PFSK-1 (cell line): ENCODE data around the gene SHH.

Experiments used
- FOXP2 ChIP-seq: optimal IDR thresholded peaks from 2 replicates; pipeline ENCODE3; 2011; ENCODE audit warnings: borderline replicate concordance, control low read depth, inconsistent platforms; ENCODE audit not compliant: insufficient read depth; ENCODE audit errors: extremely low read length, extremely low read depth
- POLR2AphosphoS5 ChIP-seq: IDR thresholded peaks from 2 replicates; pipeline ENCODE4 v1.6.1; 2012; ENCODE audit warnings: low read depth, mild to moderate bottlenecking, control low read depth, low read length, moderate library complexity
- SIN3A ChIP-seq: IDR thresholded peaks from 2 replicates; pipeline ENCODE4 v1.6.1; 2012; ENCODE audit warnings: mild to moderate bottlenecking, low read length, moderate library complexity, borderline replicate concordance; ENCODE audit not compliant: insufficient read depth
- TAF1 ChIP-seq: IDR thresholded peaks from 2 replicates; pipeline ENCODE4 v1.6.1; 2012; ENCODE audit warnings: low read length, control low read depth, borderline replicate concordance; ENCODE audit not compliant: insufficient read depth
- TF ChIP-seq, protein P1 (sequence below), 2 experiments: IDR thresholded peaks; 2 replicates each; pipeline versions ENCODE4 v1.6.1 to v1.8.0; 2011 to 2012; ENCODE audit warnings: low read depth in 2 of 2, low read length in 2 of 2, control low read depth in 1 of 2, inconsistent platforms in 1 of 2, mild to moderate bottlenecking in 1 of 2, moderate library complexity in 1 of 2; ENCODE audit not compliant: insufficient read depth in 1 of 2

GRCh38 chr7:155761162-155761561 is 51.1 kb downstream of the SHH start:
- TF ChIP-seq TAF1, result no peak
- no peak for TF ChIP-seq POLR2AphosphoS5
- TF ChIP-seq FOXP2, result no peak
- TF ChIP-seq, protein P1, sequence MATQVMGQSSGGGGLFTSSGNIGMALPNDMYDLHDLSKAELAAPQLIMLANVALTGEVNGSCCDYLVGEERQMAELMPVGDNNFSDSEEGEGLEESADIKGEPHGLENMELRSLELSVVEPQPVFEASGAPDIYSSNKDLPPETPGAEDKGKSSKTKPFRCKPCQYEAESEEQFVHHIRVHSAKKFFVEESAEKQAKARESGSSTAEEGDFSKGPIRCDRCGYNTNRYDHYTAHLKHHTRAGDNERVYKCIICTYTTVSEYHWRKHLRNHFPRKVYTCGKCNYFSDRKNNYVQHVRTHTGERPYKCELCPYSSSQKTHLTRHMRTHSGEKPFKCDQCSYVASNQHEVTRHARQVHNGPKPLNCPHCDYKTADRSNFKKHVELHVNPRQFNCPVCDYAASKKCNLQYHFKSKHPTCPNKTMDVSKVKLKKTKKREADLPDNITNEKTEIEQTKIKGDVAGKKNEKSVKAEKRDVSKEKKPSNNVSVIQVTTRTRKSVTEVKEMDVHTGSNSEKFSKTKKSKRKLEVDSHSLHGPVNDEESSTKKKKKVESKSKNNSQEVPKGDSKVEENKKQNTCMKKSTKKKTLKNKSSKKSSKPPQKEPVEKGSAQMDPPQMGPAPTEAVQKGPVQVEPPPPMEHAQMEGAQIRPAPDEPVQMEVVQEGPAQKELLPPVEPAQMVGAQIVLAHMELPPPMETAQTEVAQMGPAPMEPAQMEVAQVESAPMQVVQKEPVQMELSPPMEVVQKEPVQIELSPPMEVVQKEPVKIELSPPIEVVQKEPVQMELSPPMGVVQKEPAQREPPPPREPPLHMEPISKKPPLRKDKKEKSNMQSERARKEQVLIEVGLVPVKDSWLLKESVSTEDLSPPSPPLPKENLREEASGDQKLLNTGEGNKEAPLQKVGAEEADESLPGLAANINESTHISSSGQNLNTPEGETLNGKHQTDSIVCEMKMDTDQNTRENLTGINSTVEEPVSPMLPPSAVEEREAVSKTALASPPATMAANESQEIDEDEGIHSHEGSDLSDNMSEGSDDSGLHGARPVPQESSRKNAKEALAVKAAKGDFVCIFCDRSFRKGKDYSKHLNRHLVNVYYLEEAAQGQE (IDR thresholded peaks at IDR 0.05; ENCODE audit: insufficient read depth in 1 of 2, low read depth in 2 of 2, low read length in 2 of 2), result no peak
- no peak for TF ChIP-seq SIN3A
